ENCODE data around the gene STING1. TPM values are rescaled to one million over a fixed set of nuclear protein-coding genes. Genes with fewer than 3 reads are reported as not detected.

Gene STING1
- polyA plus RNA-seq, 1 donor from 2014 or later = 0.12 TPM

GRCh38 chr5:139470821-139471300, 11.7 kb downstream of the STING1 start, which contains the start of gene SMIM33:
Gene SMIM33 (plus strand): TSS chr5:139471004. CDS start chr5:139471122, 118 bp downstream.
- Histone ChIP-seq H3K4me3 (ENCODE audit: low read length) (no peak within 1 kb of the TSS), H3K9ac (ENCODE audit: low read length) (no peak within 1 kb of the TSS), H3K9me2 (ENCODE audit: insufficient read depth, low read length) (no peaks in the 10 kb centered on the region), H3K27ac (ENCODE audit: low read length) (no peak within 1 kb of the TSS), H3K27me3 (ENCODE audit: insufficient read depth, low read depth, low read length) (no peaks in the 10 kb centered on the region), H3K36me3 (ENCODE audit: insufficient read depth, low read length) (no peaks in the 10 kb centered on the region), H3K79me2 (replicated peaks; ENCODE audit: insufficient read depth, low read length) (no peaks in the 10 kb centered on the region), H2AFZ (ENCODE audit: low read depth, low read length) (no peak within 1 kb of the TSS), H4K20me1 (ENCODE audit: insufficient read depth) (no peaks in the 10 kb centered on the region), H3K4me2 (ENCODE audit: low read length) (no peak within 1 kb of the TSS), H3K9me3 (ENCODE audit: low read length) (no peaks in the 10 kb centered on the region), H3F3A (ENCODE audit: insufficient read depth, low read length, poor library complexity, severe bottlenecking) (no peaks in the 10 kb centered on the region)
- TF ChIP-seq POLR2AphosphoS5 (IDR thresholded peaks at IDR 0.05) (no peak), EZH2 (IDR thresholded peaks at IDR 0.05; ENCODE audit: borderline replicate concordance, insufficient read depth, low read length, poor library complexity, severe bottlenecking) (no peak), MXI1 (conservative IDR thresholded peaks at IDR 0.05; ENCODE audit: poor library complexity, severe bottlenecking) (no peak), SMC3 (conservative IDR thresholded peaks at IDR 0.05; ENCODE audit: poor library complexity) (no peak), RAD21 (conservative IDR thresholded peaks at IDR 0.05) (no peak), TAF1 (IDR thresholded peaks at IDR 0.05; ENCODE audit: low read depth) (no peak), REST (IDR thresholded peaks at IDR 0.05; ENCODE audit: borderline replicate concordance) (no peak), EP300 (conservative IDR thresholded peaks at IDR 0.05; ENCODE audit: poor library complexity, severe bottlenecking) (no peak)
- TF ChIP-seq, protein P1, sequence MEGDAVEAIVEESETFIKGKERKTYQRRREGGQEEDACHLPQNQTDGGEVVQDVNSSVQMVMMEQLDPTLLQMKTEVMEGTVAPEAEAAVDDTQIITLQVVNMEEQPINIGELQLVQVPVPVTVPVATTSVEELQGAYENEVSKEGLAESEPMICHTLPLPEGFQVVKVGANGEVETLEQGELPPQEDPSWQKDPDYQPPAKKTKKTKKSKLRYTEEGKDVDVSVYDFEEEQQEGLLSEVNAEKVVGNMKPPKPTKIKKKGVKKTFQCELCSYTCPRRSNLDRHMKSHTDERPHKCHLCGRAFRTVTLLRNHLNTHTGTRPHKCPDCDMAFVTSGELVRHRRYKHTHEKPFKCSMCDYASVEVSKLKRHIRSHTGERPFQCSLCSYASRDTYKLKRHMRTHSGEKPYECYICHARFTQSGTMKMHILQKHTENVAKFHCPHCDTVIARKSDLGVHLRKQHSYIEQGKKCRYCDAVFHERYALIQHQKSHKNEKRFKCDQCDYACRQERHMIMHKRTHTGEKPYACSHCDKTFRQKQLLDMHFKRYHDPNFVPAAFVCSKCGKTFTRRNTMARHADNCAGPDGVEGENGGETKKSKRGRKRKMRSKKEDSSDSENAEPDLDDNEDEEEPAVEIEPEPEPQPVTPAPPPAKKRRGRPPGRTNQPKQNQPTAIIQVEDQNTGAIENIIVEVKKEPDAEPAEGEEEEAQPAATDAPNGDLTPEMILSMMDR (IDR thresholded peaks at IDR 0.05; ENCODE audit: poor library complexity, severe bottlenecking) = no peak

DNA sequence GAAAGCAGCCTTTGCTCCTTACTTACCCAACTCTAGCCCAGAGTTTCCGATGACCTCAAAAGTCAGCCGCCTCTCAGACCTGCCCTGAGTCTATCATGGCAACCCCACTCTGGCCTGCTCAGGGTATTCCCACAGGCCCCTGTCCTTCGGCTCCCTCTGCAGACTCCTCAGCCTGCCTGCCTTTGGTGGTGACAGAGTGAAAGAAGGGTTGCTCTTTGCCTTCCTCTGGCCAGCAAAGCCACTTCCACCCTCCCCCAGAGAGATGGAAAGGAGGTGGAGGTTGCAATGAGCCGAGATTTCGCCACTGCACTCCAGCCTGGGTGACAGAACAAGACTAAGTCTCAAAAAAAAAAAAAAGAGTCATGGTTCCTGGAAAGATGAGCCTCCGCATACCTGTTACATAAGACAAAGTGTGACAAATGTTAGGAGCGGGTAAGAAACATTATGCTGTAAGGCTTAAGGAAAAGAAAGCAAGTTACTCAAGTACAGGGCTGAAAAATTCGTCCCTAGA, 14.1 kb downstream of the STING1 start:
- no peak overlapping the region for H3K9ac ChIP-seq (ENCODE audit: low read length)
- H3K4me2 ChIP-seq (ENCODE audit: low read length) = no peak overlapping the region
- H2AFZ ChIP-seq (ENCODE audit: low read depth, low read length) = no peak overlapping the region
- no peaks in the 10 kb centered on the region for H3K27me3 ChIP-seq (ENCODE audit: insufficient read depth, low read depth, low read length)
- H3K36me3 ChIP-seq (ENCODE audit: insufficient read depth, low read length) = no peaks in the 10 kb centered on the region
- H3K9me3 ChIP-seq (ENCODE audit: low read length) = no peaks in the 10 kb centered on the region
- H4K20me1 ChIP-seq (ENCODE audit: insufficient read depth) = no peaks in the 10 kb centered on the region
- H3K9me2 ChIP-seq (ENCODE audit: insufficient read depth, low read length) = no peaks in the 10 kb centered on the region
- TF ChIP-seq EP300 (conservative IDR thresholded peaks at IDR 0.05; ENCODE audit: poor library complexity, severe bottlenecking) = no peak
- no peaks in the 10 kb centered on the region for H3F3A ChIP-seq (ENCODE audit: insufficient read depth, low read length, poor library complexity, severe bottlenecking)
- no peaks in the 10 kb centered on the region for H3K79me2 ChIP-seq (replicated peaks; ENCODE audit: insufficient read depth, low read length)
- no peak overlapping the region for H3K4me3 ChIP-seq (ENCODE audit: low read length)
- no peak overlapping the region for H3K27ac ChIP-seq (ENCODE audit: low read length)
